ENCODE measurements around the gene SUFU. TPM values are rescaled to one million over a fixed set of nuclear protein-coding genes. Genes with fewer than 3 reads are reported as not detected.

SUFU gene
- total RNA-seq, 1 donor from 2014 or later = 16.9 TPM

DNA sequence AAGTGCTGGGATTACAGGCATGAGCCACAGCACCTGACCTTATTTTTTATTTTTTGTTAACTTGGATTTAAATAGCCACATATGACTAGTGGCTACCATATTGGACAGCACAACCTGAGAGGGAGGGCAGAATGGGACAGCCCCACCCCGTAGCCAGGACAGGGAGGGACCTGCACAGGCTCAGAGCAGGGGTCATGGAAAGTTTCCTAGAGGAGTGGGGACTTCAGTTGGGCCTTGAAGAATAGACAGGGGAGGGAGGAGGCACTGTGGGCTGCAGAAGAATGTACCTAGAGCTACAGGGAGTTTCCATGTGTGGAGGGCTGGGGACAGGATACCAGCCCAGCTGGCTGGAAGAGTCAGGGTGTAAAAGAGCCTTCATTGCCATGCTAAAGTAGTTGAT lies 149.3 kb downstream of the SUFU start:
- H3K36me3 Mint-ChIP-seq (ENCODE audit: unreplicated experiment) = peaks cover 22% of the 10 kb centered on the region
- H3K27ac Mint-ChIP-seq (ENCODE audit: unreplicated experiment) = no peak overlapping the region
- no peak overlapping the region for H3K4me3 Mint-ChIP-seq (ENCODE audit: unreplicated experiment)
- H3K27me3 Mint-ChIP-seq (ENCODE audit: unreplicated experiment) = no peaks in the 10 kb centered on the region
- H3K9me3 Mint-ChIP-seq (ENCODE audit: unreplicated experiment) = no peaks in the 10 kb centered on the region
- TF ChIP-seq, protein P1, sequence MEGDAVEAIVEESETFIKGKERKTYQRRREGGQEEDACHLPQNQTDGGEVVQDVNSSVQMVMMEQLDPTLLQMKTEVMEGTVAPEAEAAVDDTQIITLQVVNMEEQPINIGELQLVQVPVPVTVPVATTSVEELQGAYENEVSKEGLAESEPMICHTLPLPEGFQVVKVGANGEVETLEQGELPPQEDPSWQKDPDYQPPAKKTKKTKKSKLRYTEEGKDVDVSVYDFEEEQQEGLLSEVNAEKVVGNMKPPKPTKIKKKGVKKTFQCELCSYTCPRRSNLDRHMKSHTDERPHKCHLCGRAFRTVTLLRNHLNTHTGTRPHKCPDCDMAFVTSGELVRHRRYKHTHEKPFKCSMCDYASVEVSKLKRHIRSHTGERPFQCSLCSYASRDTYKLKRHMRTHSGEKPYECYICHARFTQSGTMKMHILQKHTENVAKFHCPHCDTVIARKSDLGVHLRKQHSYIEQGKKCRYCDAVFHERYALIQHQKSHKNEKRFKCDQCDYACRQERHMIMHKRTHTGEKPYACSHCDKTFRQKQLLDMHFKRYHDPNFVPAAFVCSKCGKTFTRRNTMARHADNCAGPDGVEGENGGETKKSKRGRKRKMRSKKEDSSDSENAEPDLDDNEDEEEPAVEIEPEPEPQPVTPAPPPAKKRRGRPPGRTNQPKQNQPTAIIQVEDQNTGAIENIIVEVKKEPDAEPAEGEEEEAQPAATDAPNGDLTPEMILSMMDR (IDR thresholded peaks at IDR 0.05) = no peak
- peaks cover 29% of the 10 kb centered on the region for H3K4me1 Mint-ChIP-seq (ENCODE audit: unreplicated experiment)
- no peak for DNase-seq (ENCODE audit: extremely low spot score, unreplicated experiment)

DNA sequence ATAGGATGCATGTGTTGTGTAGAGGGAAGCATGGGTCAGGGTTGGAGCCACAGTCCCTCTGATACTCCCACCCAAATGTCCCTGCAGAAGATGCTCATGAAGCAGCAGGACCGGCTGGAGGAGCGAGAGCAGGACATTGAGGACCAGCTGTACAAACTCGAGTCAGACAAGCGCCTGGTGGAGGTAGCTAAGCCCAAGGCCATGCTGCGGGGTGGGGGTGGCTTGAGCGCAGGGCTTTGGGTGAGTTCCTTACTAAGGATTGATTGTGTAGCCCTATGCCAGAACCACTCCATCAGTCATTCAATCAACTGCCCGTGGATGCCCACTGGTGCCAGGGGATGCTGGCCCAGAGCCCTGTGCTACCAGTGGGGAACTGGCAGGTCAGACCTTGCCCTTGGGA lies 150.8 kb downstream of the SUFU start:
- Mint-ChIP-seq H3K27me3 (ENCODE audit: unreplicated experiment) (no peaks in the 10 kb centered on the region), H3K4me1 (ENCODE audit: unreplicated experiment) (peaks cover 19% of the 10 kb centered on the region), H3K9me3 (ENCODE audit: unreplicated experiment) (no peaks in the 10 kb centered on the region), H3K36me3 (ENCODE audit: unreplicated experiment) (peaks cover 26% of the 10 kb centered on the region), H3K27ac (ENCODE audit: unreplicated experiment) (no peak overlapping the region), H3K4me3 (ENCODE audit: unreplicated experiment) (no peak overlapping the region)
- TF ChIP-seq, protein P1 (IDR thresholded peaks at IDR 0.05) = no peak
- DNase-seq (ENCODE audit: extremely low spot score, unreplicated experiment) = no peak

DNA sequence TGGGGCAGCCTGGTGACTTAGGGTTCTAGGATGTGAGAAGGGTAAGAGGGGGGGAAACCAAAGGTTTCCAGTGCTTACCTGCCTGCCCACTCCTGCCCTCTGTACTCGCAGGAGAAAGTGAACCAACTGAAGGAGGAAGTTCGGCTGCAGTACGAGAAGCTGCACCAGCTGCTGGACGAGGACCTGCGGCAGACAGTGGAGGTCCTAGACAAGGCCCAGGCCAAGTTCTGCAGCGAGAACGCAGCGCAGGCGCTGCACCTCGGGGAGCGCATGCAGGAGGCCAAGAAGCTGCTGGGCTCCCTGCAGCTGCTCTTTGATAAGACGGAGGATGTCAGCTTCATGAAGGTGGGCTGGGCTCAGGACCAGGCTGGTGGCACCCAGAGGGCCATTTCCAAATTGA lies 151.2 kb downstream of the SUFU start:
- TF ChIP-seq, protein P1 (IDR thresholded peaks at IDR 0.05) = no peak
- Mint-ChIP-seq H3K4me1 (ENCODE audit: unreplicated experiment) (peaks cover 16% of the 10 kb centered on the region), H3K27ac (ENCODE audit: unreplicated experiment) (no peak overlapping the region), H3K9me3 (ENCODE audit: unreplicated experiment) (no peaks in the 10 kb centered on the region), H3K27me3 (ENCODE audit: unreplicated experiment) (no peaks in the 10 kb centered on the region), H3K4me3 (ENCODE audit: unreplicated experiment) (no peak overlapping the region), H3K36me3 (ENCODE audit: unreplicated experiment) (peaks cover 26% of the 10 kb centered on the region)
- DNase-seq (ENCODE audit: extremely low spot score, unreplicated experiment) = no peak

DNA sequence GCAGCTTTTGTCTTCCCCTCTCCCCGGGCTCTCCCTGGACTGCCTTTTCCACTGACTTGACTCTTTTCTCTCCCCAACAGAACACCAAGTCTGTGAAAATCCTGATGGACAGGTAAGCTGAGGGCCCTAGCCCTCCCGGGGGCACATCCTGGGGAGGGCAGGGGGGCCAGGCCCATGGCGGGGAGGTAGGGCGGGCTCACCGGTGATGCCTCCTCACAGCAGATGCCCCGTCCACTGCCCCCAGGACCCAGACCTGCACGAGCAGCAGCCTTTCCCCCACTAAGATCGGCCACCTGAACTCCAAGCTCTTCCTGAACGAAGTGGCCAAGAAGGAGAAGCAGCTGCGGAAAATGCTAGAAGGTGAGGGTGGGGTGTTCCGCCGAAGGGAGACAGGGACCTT lies 152.3 kb downstream of the SUFU start:
- no peak overlapping the region for H3K4me3 Mint-ChIP-seq (ENCODE audit: unreplicated experiment)
- no peak overlapping the region for H3K27ac Mint-ChIP-seq (ENCODE audit: unreplicated experiment)
- no peaks in the 10 kb centered on the region for H3K27me3 Mint-ChIP-seq (ENCODE audit: unreplicated experiment)
- peaks cover 12% of the 10 kb centered on the region for H3K4me1 Mint-ChIP-seq (ENCODE audit: unreplicated experiment)
- peaks cover 26% of the 10 kb centered on the region for H3K36me3 Mint-ChIP-seq (ENCODE audit: unreplicated experiment)
- TF ChIP-seq, protein P1 (IDR thresholded peaks at IDR 0.05) = no peak
- no peaks in the 10 kb centered on the region for H3K9me3 Mint-ChIP-seq (ENCODE audit: unreplicated experiment)
- DNase-seq (ENCODE audit: extremely low spot score, unreplicated experiment) = no peak

DNA sequence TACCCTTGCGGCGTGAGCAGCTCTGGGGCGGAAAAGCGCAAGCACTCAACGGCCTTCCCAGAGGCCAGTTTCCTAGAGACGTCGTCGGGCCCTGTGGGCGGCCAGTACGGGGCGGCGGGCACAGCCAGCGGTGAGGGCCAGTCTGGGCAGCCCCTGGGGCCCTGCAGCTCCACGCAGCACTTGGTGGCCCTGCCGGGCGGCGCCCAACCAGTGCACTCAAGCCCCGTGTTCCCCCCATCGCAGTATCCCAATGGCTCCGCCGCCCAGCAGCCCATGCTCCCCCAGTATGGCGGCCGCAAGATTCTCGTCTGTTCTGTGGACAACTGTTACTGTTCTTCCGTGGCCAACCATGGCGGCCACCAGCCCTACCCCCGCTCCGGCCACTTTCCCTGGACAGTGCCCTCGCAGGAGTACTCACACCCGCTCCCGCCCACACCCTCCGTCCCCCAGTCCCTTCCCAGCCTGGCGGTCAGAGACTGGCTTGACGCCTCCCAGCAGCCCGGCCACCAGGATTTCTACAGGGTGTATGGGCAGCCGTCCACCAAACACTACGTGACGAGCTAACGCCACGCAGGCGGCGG lies 153.1 kb downstream of the SUFU start:
- peaks cover 26% of the 10 kb centered on the region for H3K36me3 Mint-ChIP-seq (ENCODE audit: unreplicated experiment)
- no peak for DNase-seq (ENCODE audit: extremely low spot score, unreplicated experiment)
- TF ChIP-seq, protein P1 (IDR thresholded peaks at IDR 0.05) = no peak
- H3K27me3 Mint-ChIP-seq (ENCODE audit: unreplicated experiment) = no peaks in the 10 kb centered on the region
- H3K4me1 Mint-ChIP-seq (ENCODE audit: unreplicated experiment) = peaks cover 14% of the 10 kb centered on the region
- no peak overlapping the region for H3K27ac Mint-ChIP-seq (ENCODE audit: unreplicated experiment)
- no peak overlapping the region for H3K4me3 Mint-ChIP-seq (ENCODE audit: unreplicated experiment)
- H3K9me3 Mint-ChIP-seq (ENCODE audit: unreplicated experiment) = no peaks in the 10 kb centered on the region
